Right lobe of liver (tissue), 6 donors: ENCODE results near the gene INPP4B. TPM values are rescaled to one million over a fixed set of nuclear protein-coding genes. Genes with fewer than 3 reads are reported as not detected.

ENCODE experiments used
- ATAC-seq, 4 donors: fragments of 200-7000 bp; cut with Tn5 transposase; one replicate each; pipeline ENCODE4 v1.9.1; 2020; ENCODE audit warnings: mild to moderate bottlenecking in 4 of 4, moderate library complexity in 4 of 4
- DNase-seq, 3 donors: peaks; one replicate each; pipeline ENCODE4 v3.0.0-alpha.2; 2020
- H3K27ac ChIP-seq, 3 donors: fragments of 200-600 bp; one replicate each; pipeline ENCODE4 v1.8.0; 2022
- H3K27me3 ChIP-seq, 2 donors: fragments of 200-600 bp; one replicate each; pipeline ENCODE4 v1.8.0; 2022
- H3K36me3 ChIP-seq, 4 donors: fragments of 200-600 bp; sonication (generic) in 1 of 4; one replicate each; pipeline versions ENCODE4 v1.5.1 to v1.8.0; 2017 to 2022; ENCODE audit warnings: control low read depth in 1 of 4
- H3K4me1 ChIP-seq, 4 donors: fragments of 200-600 bp; sonication (generic) in 1 of 4; one replicate each; pipeline versions ENCODE4 v1.5.1 to v1.8.0; 2017 to 2022; ENCODE audit warnings: control low read depth in 1 of 4
- H3K4me3 ChIP-seq, 3 donors: fragments of 200-600 bp; one replicate each; pipeline ENCODE4 v1.8.0; 2022
- H3K9me3 ChIP-seq, 4 donors: fragments of 200-600 bp; sonication (generic) in 1 of 4; one replicate each; pipeline versions ENCODE4 v1.5.1 to v1.8.0; 2017 to 2022; ENCODE audit warnings: control low read depth in 1 of 4
- CTCF ChIP-seq, 4 donors: fragments of 200-600 bp in 3 of 4; fragments of 450-650 bp in 1 of 4; IDR thresholded peaks; one replicate each; pipeline versions ENCODE4 v1.5.1 to v1.8.0; 2016 to 2022; ENCODE audit warnings: antibody characterized with exemption in 4 of 4, mild to moderate bottlenecking in 2 of 4
- POLR2A ChIP-seq: fragments of 450-650 bp; IDR thresholded peaks from one replicate; pipeline ENCODE4 v1.6.1; 2017; ENCODE audit warnings: antibody characterized with exemption, mild to moderate bottlenecking
- WGBS: methylation state at CpG from one replicate; pipeline ENCODE4 v1.1.6; 2018; ENCODE audit warnings: low coverage, low lambda C conversion rate; ENCODE audit not compliant: insufficient coverage; ENCODE audit errors: missing lambda C conversion rate; 5-methylcytosine and 5-hydroxymethylcytosine counted together
- intact Hi-C, 2 donors: fragments of 100-400 bp; cut with DNase I; formaldehyde crosslinking; loops; one replicate each; pipeline versions ENCODE4 v1.11.2 to v1.14.1; 2022
- total RNA-seq, 6 experiments: library from RNA; depleted of rRNA in 2 of 6; stranded (reverse); fragments of >200 nt in 2 of 6; fragmentation: NEBNext Ultra II Directional in 3 of 6; extraction: Animal tissue kit (Norgen Biotek cat#: 25700) in 3 of 6; gene quantifications; one replicate each; pipeline versions ENCODE4 v1.1.0 to v1.2.4, GENCODE V29; 2016 to 2023
- donor health status: DM: no; HTN: yes; CAD: no.
- donor health status: DM: no; HTN: no; CAD: no.
- donor health status: DM: no; HTN: no; CAD: no.
- donor health status: DM: no; HTN: yes; CAD: no.
- donor health status: DM: no; HTN: yes; CAD: no.

Gene INPP4B
- total RNA-seq, 6 experiments from 2014 or later, result 0.73 to 5.0 (median 1.6) TPM

- 78% methylated on average over 3 of the region's 3 CpGs for WGBS
- ATAC-seq, result no peak
Measured at GRCh38 chr4:142230991-142231390, 615.1 kb downstream of the INPP4B start.

GRCh38 chr4:142226014-142226413 lies 620.1 kb downstream of the INPP4B start:
- ATAC-seq (no peak), DNase-seq (no peak)
- Histone ChIP-seq H3K4me3 (no peak overlapping the region), H3K27ac (no peak overlapping the region), H3K27me3 (no peaks in the 10 kb centered on the region), H3K4me1 (no peaks in the 10 kb centered on the region), H3K36me3 (no peaks in the 10 kb centered on the region), H3K9me3 (no peaks in the 10 kb centered on the region)
- TF ChIP-seq CTCF (IDR thresholded peaks at IDR 0.05), result no peak
- no peak for TF ChIP-seq POLR2A
- intact Hi-C loops, result no loop called here

More at GRCh38 chr4:142230991-142231390, 615.1 kb downstream of the INPP4B start:
- DNase-seq, result no peak
- Histone ChIP-seq H3K4me3 (no peak overlapping the region), H3K4me1 (no peaks in the 10 kb centered on the region), H3K36me3 (no peaks in the 10 kb centered on the region), H3K27me3 (no peaks in the 10 kb centered on the region), H3K27ac (no peak overlapping the region), H3K9me3 (no peaks in the 10 kb centered on the region)
- TF ChIP-seq CTCF (IDR thresholded peaks at IDR 0.05) (no peak), POLR2A (no peak)
- intact Hi-C loops, result no loop called here

- no peaks in the 10 kb centered on the region for H3K4me1 ChIP-seq
- no peak overlapping the region for H3K27ac ChIP-seq
- DNase-seq (no peak), ATAC-seq (no peak)
- TF ChIP-seq POLR2A (no peak), CTCF (IDR thresholded peaks at IDR 0.05) (no peak)
- H3K4me3 ChIP-seq, result no peak overlapping the region
- no peaks in the 10 kb centered on the region for H3K27me3 ChIP-seq
- H3K36me3 ChIP-seq, result no peaks in the 10 kb centered on the region
- no peaks in the 10 kb centered on the region for H3K9me3 ChIP-seq
- intact Hi-C loops, result no loop called here
Measured at GRCh38 chr4:142222127-142222526, 624.0 kb downstream of the INPP4B start.

- H3K27ac ChIP-seq, result no peak overlapping the region
- TF ChIP-seq POLR2A (no peak), CTCF (IDR thresholded peaks at IDR 0.05) (no peak)
- no peaks in the 10 kb centered on the region for H3K9me3 ChIP-seq
- no peaks in the 10 kb centered on the region for H3K36me3 ChIP-seq
- ATAC-seq (no peak), DNase-seq (no peak)
- intact Hi-C loops, result no loop called here
- H3K4me3 ChIP-seq, result no peak overlapping the region
- H3K4me1 ChIP-seq, result no peaks in the 10 kb centered on the region
- H3K27me3 ChIP-seq, result no peaks in the 10 kb centered on the region
- 43% methylated on average over 1 of the region's 1 CpG for WGBS
Measured at GRCh38 chr4:142218726-142219125, 627.4 kb downstream of the INPP4B start.

GRCh38 chr4:142211444-142211843 lies 634.7 kb downstream of the INPP4B start:
- TF ChIP-seq POLR2A (no peak), CTCF (IDR thresholded peaks at IDR 0.05) (no peak)
- Histone ChIP-seq H3K4me1 (no peaks in the 10 kb centered on the region), H3K27me3 (no peaks in the 10 kb centered on the region), H3K4me3 (no peak overlapping the region), H3K27ac (no peak overlapping the region), H3K36me3 (no peaks in the 10 kb centered on the region), H3K9me3 (no peaks in the 10 kb centered on the region)
- DNase-seq (no peak), ATAC-seq (no peak)
- WGBS, result 63% methylated on average over 1 of the region's 1 CpG
- intact Hi-C loops, result no loop called here
